Measurements from ENCODE around the gene CYP4Z1. TPM values are rescaled to one million over a fixed set of nuclear protein-coding genes. Genes with fewer than 3 reads are reported as not detected.
"Not testable (repeated sequence)": the region's sequence is repeated elsewhere in the genome, so short reads cannot be mapped to it uniquely, and the experiment has no call there.

The CYP4Z1 gene
- total RNA-seq, 2 donors from 2014 or later = not detected

- H3K36me3 Mint-ChIP-seq; H3K4me3 Mint-ChIP-seq; DNase-seq (ENCODE audit: low spot score); H3K4me1 Mint-ChIP-seq (ENCODE audit: low read depth in 2 of 2); ATAC-seq; H3K27ac Mint-ChIP-seq; H3K9me3 Mint-ChIP-seq: not testable (repeated sequence)
- peaks cover 5 to 16% of the 10 kb centered on the region in 2 donors for H3K27me3 Mint-ChIP-seq
Observed at GRCh38 chr1:47140358-47140757, 73.3 kb downstream of the CYP4Z1 start.

- ATAC-seq; DNase-seq (ENCODE audit: low spot score); H3K27ac Mint-ChIP-seq; H3K36me3 Mint-ChIP-seq; H3K9me3 Mint-ChIP-seq; H3K4me3 Mint-ChIP-seq; H3K4me1 Mint-ChIP-seq (ENCODE audit: low read depth in 2 of 2): not testable (repeated sequence)
- peaks cover 8 to 19% of the 10 kb centered on the region in 2 donors for H3K27me3 Mint-ChIP-seq
Observed at GRCh38 chr1:47143654-47144053, 76.6 kb downstream of the CYP4Z1 start.

GRCh38 chr1:47146495-47146894 lies 79.5 kb downstream of the CYP4Z1 start:
- H3K4me3 Mint-ChIP-seq; H3K4me1 Mint-ChIP-seq (ENCODE audit: low read depth in 2 of 2); H3K27ac Mint-ChIP-seq; DNase-seq (ENCODE audit: low spot score); H3K36me3 Mint-ChIP-seq; ATAC-seq; H3K9me3 Mint-ChIP-seq: not testable (repeated sequence)
- peaks cover 22 to 28% of the 10 kb centered on the region in 2 donors for H3K27me3 Mint-ChIP-seq

GRCh38 chr1:47147047-47147785 lies 80.2 kb downstream of the CYP4Z1 start:
- H3K27ac Mint-ChIP-seq = no peak overlapping the region
- no peaks in the 10 kb centered on the region for H3K36me3 Mint-ChIP-seq
- H3K4me1 Mint-ChIP-seq (ENCODE audit: low read depth in 2 of 2) = no peaks in the 10 kb centered on the region
- ATAC-seq (no peak), DNase-seq (ENCODE audit: low spot score) (no peak)
- no peak overlapping the region for H3K4me3 Mint-ChIP-seq
- H3K9me3 Mint-ChIP-seq = no peaks in the 10 kb centered on the region
- peaks cover 21 to 27% of the 10 kb centered on the region in 2 donors for H3K27me3 Mint-ChIP-seq

- not testable (repeated sequence) for H3K4me1 Mint-ChIP-seq (ENCODE audit: low read depth in 2 of 2); H3K27ac Mint-ChIP-seq; DNase-seq (ENCODE audit: low spot score); H3K4me3 Mint-ChIP-seq; H3K9me3 Mint-ChIP-seq; ATAC-seq; H3K36me3 Mint-ChIP-seq
- H3K27me3 Mint-ChIP-seq = peaks cover 30 to 34% of the 10 kb centered on the region in 2 donors
Observed at GRCh38 chr1:47149162-47149561, 82.1 kb downstream of the CYP4Z1 start.

GRCh38 chr1:47156457-47156856 lies 89.4 kb downstream of the CYP4Z1 start:
- H3K27ac Mint-ChIP-seq = not testable (repeated sequence)
- peaks cover 26 to 47% of the 10 kb centered on the region in 2 donors for H3K27me3 Mint-ChIP-seq

GRCh38 chr1:47157957-47158356 lies 90.9 kb downstream of the CYP4Z1 start:
- not testable (repeated sequence) for DNase-seq (ENCODE audit: low spot score); H3K4me3 Mint-ChIP-seq; H3K36me3 Mint-ChIP-seq; H3K4me1 Mint-ChIP-seq (ENCODE audit: low read depth in 2 of 2); H3K9me3 Mint-ChIP-seq; ATAC-seq; H3K27ac Mint-ChIP-seq
- H3K27me3 Mint-ChIP-seq = peaks cover 28 to 52% of the 10 kb centered on the region in 2 donors

More at GRCh38 chr1:47156457-47156856, 89.4 kb downstream of the CYP4Z1 start:
- H3K9me3 Mint-ChIP-seq; H3K36me3 Mint-ChIP-seq; DNase-seq (ENCODE audit: low spot score); ATAC-seq; H3K4me3 Mint-ChIP-seq; H3K4me1 Mint-ChIP-seq (ENCODE audit: low read depth in 2 of 2): not testable (repeated sequence)

GRCh38 chr1:47160716-47161115 lies 93.7 kb downstream of the CYP4Z1 start:
- ATAC-seq (no peak), DNase-seq (ENCODE audit: low spot score) (no peak)
- no peaks in the 10 kb centered on the region for H3K4me1 Mint-ChIP-seq (ENCODE audit: low read depth in 2 of 2)
- H3K9me3 Mint-ChIP-seq = peaks cover 3% of the 10 kb centered on the region
- H3K27ac Mint-ChIP-seq = no peak overlapping the region
- no peak overlapping the region for H3K4me3 Mint-ChIP-seq
- H3K36me3 Mint-ChIP-seq = no peaks in the 10 kb centered on the region
- peaks cover 23 to 50% of the 10 kb centered on the region in 2 donors for H3K27me3 Mint-ChIP-seq

GRCh38 chr1:47161298-47162040 lies 94.4 kb downstream of the CYP4Z1 start:
- H3K27ac Mint-ChIP-seq = no peak overlapping the region
- ATAC-seq (no peak), DNase-seq (ENCODE audit: low spot score) (no peak)
- no peaks in the 10 kb centered on the region for H3K4me1 Mint-ChIP-seq (ENCODE audit: low read depth in 2 of 2)
- H3K9me3 Mint-ChIP-seq = no peaks in the 10 kb centered on the region
- peaks cover 20 to 43% of the 10 kb centered on the region in 2 donors for H3K27me3 Mint-ChIP-seq
- no peak overlapping the region for H3K4me3 Mint-ChIP-seq
- no peaks in the 10 kb centered on the region for H3K36me3 Mint-ChIP-seq

GRCh38 chr1:47164552-47164951 lies 97.5 kb downstream of the CYP4Z1 start:
- ATAC-seq (no peak), DNase-seq (ENCODE audit: low spot score) (no peak)
- H3K27ac Mint-ChIP-seq = no peak overlapping the region
- peaks cover 35 to 60% of the 10 kb centered on the region in 2 donors for H3K27me3 Mint-ChIP-seq
- H3K4me1 Mint-ChIP-seq (ENCODE audit: low read depth in 2 of 2) = no peaks in the 10 kb centered on the region
- H3K36me3 Mint-ChIP-seq = no peaks in the 10 kb centered on the region
- no peaks in the 10 kb centered on the region for H3K9me3 Mint-ChIP-seq
- no peak overlapping the region for H3K4me3 Mint-ChIP-seq

Other genes with a start within 250 kb of the CYP4Z1 start
- not detected for gene CYP4A11, start 125.8 kb upstream of the CYP4Z1 start, total RNA-seq
- not detected for gene CYP4X1, start 43.6 kb upstream of the CYP4Z1 start, total RNA-seq
- gene CYP4A22, start 70.2 kb downstream of the CYP4Z1 start, total RNA-seq = not detected
- not detected for gene PDZK1IP1, start 122.8 kb downstream of the CYP4Z1 start, total RNA-seq
- gene TAL1, start 165.0 kb downstream of the CYP4Z1 start, total RNA-seq = 1 to 10 TPM in 1 of 2 donors, not detected in 1; 1.7 TPM
- 10 to 100 TPM; 17.6 to 42.7 TPM for gene STIL, start 246.9 kb downstream of the CYP4Z1 start, total RNA-seq